ENCODE data around the gene NF1. TPM values are rescaled to one million over a fixed set of nuclear protein-coding genes. Genes with fewer than 3 reads are reported as not detected.

The NF1 gene
- total and polyA plus RNA-seq, 2 donors (not counting 1 experiment from before 2014, with no cell fraction given): 10.8 to 27.7 TPM

GRCh38 chr17:31374094-31374447 lies 279.3 kb downstream of the NF1 start:
- H3K4me1 Mint-ChIP-seq: peaks cover 31% of the 10 kb centered on the region
- H3K4me2 ChIP-seq (replicated peaks; ENCODE audit: low read depth, low read length, poor library complexity, severe bottlenecking): no peak overlapping the region
- H3K27me3 ChIP-seq (replicated peaks in 1 of 4; ENCODE audit: control extremely low read depth in 1 of 4, control insufficient read depth in 3 of 4, insufficient read depth in 4 of 4, low read length in 3 of 4): no peaks in the 10 kb centered on the region
- H3K4me3 ChIP-seq (ENCODE audit: control extremely low read depth in 1 of 5, extremely low read depth in 1 of 5, insufficient read depth in 1 of 5, low read depth in 2 of 5, low read length in 4 of 5): no peak overlapping the region
- DNase-seq: no peak
- H3K79me2 ChIP-seq (ENCODE audit: control insufficient read depth, insufficient read depth, low read length): no peaks in the 10 kb centered on the region
- TF ChIP-seq CTCF (IDR thresholded peaks at IDR 0.05) (no peak), EZH2 (IDR thresholded peaks at IDR 0.05; ENCODE audit: borderline replicate concordance, insufficient read depth, low read depth, low read length, poor library complexity, severe bottlenecking) (no peak)
- H3K36me3 ChIP-seq (replicated peaks in 1 of 2; ENCODE audit: control extremely low read depth in 1 of 2, control insufficient read depth in 1 of 2, extremely low read depth in 1 of 2, insufficient read depth in 2 of 2, low read length in 1 of 2): no peaks in the 10 kb centered on the region
- ATAC-seq (ENCODE audit: low read depth): no peak
- H3K27me3 Mint-ChIP-seq: no peaks in the 10 kb centered on the region
- H3K4me1 ChIP-seq (ENCODE audit: control insufficient read depth in 2 of 2, insufficient read depth in 2 of 2, low read length in 2 of 2): peaks cover 6 to 9% of the 10 kb centered on the region in 2 donors
- H3K27ac Mint-ChIP-seq: no peak overlapping the region
- ChIA-PET POLR2A (interaction anchor here (0.6 kb wide), 1 partner anchor 415 kb away, joined by 6 read pairs; no protein-coding TSS in a partner anchor), CTCF (interaction anchor here (0.7 to 10.8 kb wide), 8 partner anchors 12 to 164 kb away, joined by 3 to 125 read pairs (median 14); partner anchors contain the start of gene EVI2A)
- no peaks in the 10 kb centered on the region for H3K9me3 Mint-ChIP-seq (ENCODE audit: insufficient read depth)
- 100% methylated on average over 3 of the region's 6 CpGs for WGBS (ENCODE audit: insufficient coverage)
- H4K20me1 ChIP-seq (ENCODE audit: control insufficient read depth, insufficient read depth, low read length, poor library complexity, severe bottlenecking): no peaks in the 10 kb centered on the region
- no peak overlapping the region for H3K4me3 Mint-ChIP-seq
- intact Hi-C loops (cut with micrococcal nuclease): loop anchor here (10.0 kb wide), 1 partner anchor 279 kb away; the partner anchor contains the start of gene NF1
- H3K9ac ChIP-seq (ENCODE audit: low read length): no peak overlapping the region
- H2AFZ ChIP-seq (ENCODE audit: insufficient read depth, low read depth, low read length, poor library complexity, severe bottlenecking): no peak overlapping the region
- no peak overlapping the region for H3K27ac ChIP-seq (ENCODE audit: low read length in 2 of 2)
- no peaks in the 10 kb centered on the region for H3K9me3 ChIP-seq (ENCODE audit: control extremely low read depth in 1 of 3, control insufficient read depth in 2 of 3, insufficient read depth in 1 of 3, low read length in 2 of 3)

- Histone ChIP-seq H3K79me2 (ENCODE audit: control insufficient read depth, insufficient read depth, low read length) (no peaks in the 10 kb centered on the region), H3K4me3 (ENCODE audit: control extremely low read depth in 1 of 5, extremely low read depth in 1 of 5, insufficient read depth in 1 of 5, low read depth in 2 of 5, low read length in 4 of 5) (no peak overlapping the region), H3K9me3 (ENCODE audit: control extremely low read depth in 1 of 3, control insufficient read depth in 2 of 3, insufficient read depth in 1 of 3, low read length in 2 of 3) (no peaks in the 10 kb centered on the region), H3K9ac (ENCODE audit: low read length) (no peak overlapping the region), H3K4me1 (ENCODE audit: control insufficient read depth in 2 of 2, insufficient read depth in 2 of 2, low read length in 2 of 2) (peaks cover 6 to 9% of the 10 kb centered on the region in 2 donors), H2AFZ (ENCODE audit: insufficient read depth, low read depth, low read length, poor library complexity, severe bottlenecking) (no peak overlapping the region), H3K4me2 (replicated peaks; ENCODE audit: low read depth, low read length, poor library complexity, severe bottlenecking) (no peak overlapping the region), H4K20me1 (ENCODE audit: control insufficient read depth, insufficient read depth, low read length, poor library complexity, severe bottlenecking) (no peaks in the 10 kb centered on the region), H3K27ac (ENCODE audit: low read length in 2 of 2) (no peak overlapping the region), H3K36me3 (replicated peaks in 1 of 2; ENCODE audit: control extremely low read depth in 1 of 2, control insufficient read depth in 1 of 2, extremely low read depth in 1 of 2, insufficient read depth in 2 of 2, low read length in 1 of 2) (no peaks in the 10 kb centered on the region), H3K27me3 (replicated peaks in 1 of 4; ENCODE audit: control extremely low read depth in 1 of 4, control insufficient read depth in 3 of 4, insufficient read depth in 4 of 4, low read length in 3 of 4) (no peaks in the 10 kb centered on the region)
- Mint-ChIP-seq H3K27me3 (no peaks in the 10 kb centered on the region), H3K9me3 (ENCODE audit: insufficient read depth) (no peaks in the 10 kb centered on the region), H3K27ac (no peak overlapping the region), H3K4me1 (peaks cover 31% of the 10 kb centered on the region), H3K4me3 (no peak overlapping the region)
- ChIA-PET POLR2A (interaction anchor here (0.6 kb wide), 1 partner anchor 415 kb away, joined by 6 read pairs; no protein-coding TSS in a partner anchor), CTCF (interaction anchor here (0.5 to 10.8 kb wide), 8 partner anchors 12 to 307 kb away, joined by 3 to 125 read pairs (median 14); partner anchors contain the start of gene EVI2A)
- ATAC-seq (ENCODE audit: low read depth) (no peak), DNase-seq (no peak)
- TF ChIP-seq CTCF (IDR thresholded peaks at IDR 0.05) (no peak), EZH2 (IDR thresholded peaks at IDR 0.05; ENCODE audit: borderline replicate concordance, insufficient read depth, low read depth, low read length, poor library complexity, severe bottlenecking) (no peak)
- no CpG with 5 or more reads among the region's 2 CpGs for WGBS (ENCODE audit: insufficient coverage)
- intact Hi-C loops (cut with micrococcal nuclease): loop anchor here (10.0 kb wide), 1 partner anchor 280 kb away; the partner anchor contains the start of gene NF1
Observed at GRCh38 chr17:31374503-31374902, 279.7 kb downstream of the NF1 start.
